ENCODE measurements around the gene ATG7.

DNA sequence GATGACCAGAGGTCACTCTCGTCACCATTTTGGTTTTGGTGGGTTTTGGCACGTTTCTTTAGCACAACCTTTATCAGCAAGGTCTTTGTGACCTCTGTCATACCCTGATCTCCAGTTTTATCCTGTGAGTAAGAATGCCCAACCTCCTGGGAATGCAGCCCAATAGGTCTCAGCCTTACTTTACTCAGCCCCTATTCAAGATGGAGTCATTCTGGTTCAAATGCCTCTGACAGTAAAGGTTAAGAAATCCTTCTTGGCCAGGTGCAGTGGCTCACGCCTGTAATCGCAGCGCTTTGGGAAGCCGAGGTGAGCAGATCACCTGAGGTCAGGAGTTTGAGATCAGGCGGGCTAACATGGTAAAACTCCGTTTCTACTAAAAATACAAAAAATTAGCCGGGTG, 3.2 kb upstream of the ATG7 start:
- TF ChIP-seq POLR2A (IDR thresholded peaks at IDR 0.05; ENCODE audit: borderline replicate concordance, extremely low read depth, insufficient read depth, insufficient read length), result no peak
- no peak for TF ChIP-seq ZFX (IDR thresholded peaks at IDR 0.05)
- no peak for TF ChIP-seq ELF1 (IDR thresholded peaks at IDR 0.05; ENCODE audit: borderline replicate concordance, low read depth)
- TF ChIP-seq CTCF (IDR thresholded peaks at IDR 0.05 in 2 of 3, conservative IDR thresholded peaks at IDR 0.05 in 1 of 3; ENCODE audit: borderline replicate concordance in 1 of 3, insufficient read depth in 1 of 3, low read depth in 2 of 3, low read length in 2 of 3), result no peak
- no peak for TF ChIP-seq EZH2phosphoT487 (IDR thresholded peaks at IDR 0.05; ENCODE audit: borderline replicate concordance)
- no peak for TF ChIP-seq SRF (IDR thresholded peaks at IDR 0.05; ENCODE audit: low read depth)
- no peak for TF ChIP-seq POLR2AphosphoS5 (IDR thresholded peaks at IDR 0.05; ENCODE audit: low read depth, low read length)
- no peak for TF ChIP-seq JUND (IDR thresholded peaks at IDR 0.05)
- TF ChIP-seq, protein P1, sequence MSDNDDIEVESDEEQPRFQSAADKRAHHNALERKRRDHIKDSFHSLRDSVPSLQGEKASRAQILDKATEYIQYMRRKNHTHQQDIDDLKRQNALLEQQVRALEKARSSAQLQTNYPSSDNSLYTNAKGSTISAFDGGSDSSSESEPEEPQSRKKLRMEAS (IDR thresholded peaks at IDR 0.05), result no peak
- TF ChIP-seq SIN3A (IDR thresholded peaks at IDR 0.05; ENCODE audit: low read depth), result no peak

Data from HCT116 (cell line).